ENCODE measurements around the gene ERBB2. TPM values are rescaled to one million over a fixed set of nuclear protein-coding genes. Genes with fewer than 3 reads are reported as not detected.

ERBB2 gene
- total and polyA plus RNA-seq, 2 of the 13 experiments (the other 11 are each of a cell fraction or from before 2014, with no cell fraction given), result 57.7 to 64.1 TPM

GRCh38 chr17:39653662-39654331 lies 46.1 kb upstream of the ERBB2 start (continued):
- no peak for TF ChIP-seq ZHX2 (IDR thresholded peaks at IDR 0.05; ENCODE audit: low read depth)
- no peak for TF ChIP-seq ZHX2 (CRISPR knock-in tag; IDR thresholded peaks at IDR 0.05; ENCODE audit: borderline replicate concordance)
- no peak for TF ChIP-seq ETS1 (CRISPR knock-in tag; IDR thresholded peaks at IDR 0.05)
- no peak for TF ChIP-seq ZNF589 (CRISPR knock-in tag; conservative IDR thresholded peaks at IDR 0.05)
- no peak for TF ChIP-seq ZC3H4 (CRISPR knock-in tag; IDR thresholded peaks at IDR 0.05; ENCODE audit: borderline replicate concordance)
- TF ChIP-seq KDM5B (CRISPR knock-in tag; IDR thresholded peaks at IDR 0.05; ENCODE audit: borderline replicate concordance), result 0 out of 2 replicates have a peak, but pooled peaks have one; percentile 24
- TF ChIP-seq ZFP62 (CRISPR knock-in tag; IDR thresholded peaks at IDR 0.05), result no peak
- TF ChIP-seq ZNF704 (CRISPR knock-in tag; IDR thresholded peaks at IDR 0.05; ENCODE audit: borderline replicate concordance), result no peak
- peak; percentile 39; the same call in 1 of the 2 replicates for TF ChIP-seq KDM2A (CRISPR knock-in tag; IDR thresholded peaks at IDR 0.05; ENCODE audit: borderline replicate concordance, low read depth)
- TF ChIP-seq REPIN1 (CRISPR knock-in tag; IDR thresholded peaks at IDR 0.05; ENCODE audit: borderline replicate concordance, low read depth), result peak; percentile 83; the same call in 1 of the 2 replicates
- TF ChIP-seq UBTF (CRISPR knock-in tag; IDR thresholded peaks at IDR 0.05), result no peak; the same call in 1 of the 2 replicates
- 0 out of 2 replicates have a peak, but pooled peaks have one; percentile 33 for TF ChIP-seq ZNF205 (CRISPR knock-in tag; IDR thresholded peaks at IDR 0.05)
- no peak for TF ChIP-seq FOXJ3 (CRISPR knock-in tag; IDR thresholded peaks at IDR 0.05; ENCODE audit: borderline replicate concordance)
- TF ChIP-seq ZNF557 (CRISPR knock-in tag; IDR thresholded peaks at IDR 0.05), result no peak
- peak; percentile 77; the same call in 1 of the 2 replicates for TF ChIP-seq ZNF580 (CRISPR knock-in tag; IDR thresholded peaks at IDR 0.05; ENCODE audit: borderline replicate concordance, low read depth)
- TF ChIP-seq FIP1L1 (IDR thresholded peaks at IDR 0.05; ENCODE audit: borderline replicate concordance, insufficient read depth, low read depth, low read length), result no peak
